ENCODE measurements around the gene FHAD1. TPM values are rescaled to one million over a fixed set of nuclear protein-coding genes. Genes with fewer than 3 reads are reported as not detected.

The FHAD1 gene
- total RNA-seq, 4 donors from 2014 or later = under 0.01 to 0.26 (median 0.06) TPM; not detected in 1

GRCh38 chr1:15420853-15421465 lies 173.9 kb downstream of the FHAD1 start:
- Histone ChIP-seq H3K36me3 (peaks cover 0 to 8% (median under 1%) of the 10 kb centered on the region in 4 donors), H3K9me3 (no peaks in the 10 kb centered on the region), H3K27ac (replicated peaks in 1 of 4) (no peak overlapping the region), H3K27me3 (no peaks in the 10 kb centered on the region), H3K4me3 (no peak overlapping the region), H3K4me1 (peaks cover 33 to 60% (median 52%) of the 10 kb centered on the region in 4 donors)
- 74% methylated on average over 8 of the region's 8 CpGs for WGBS
- intact Hi-C loops (cut with DNase I) = no loop called here
- no peak for TF ChIP-seq EP300 (IDR thresholded peaks at IDR 0.05)
- no peak for TF ChIP-seq POLR2AphosphoS5 (IDR thresholded peaks at IDR 0.05)
- TF ChIP-seq CTCF (IDR thresholded peaks at IDR 0.05) = no peak
- TF ChIP-seq POLR2A (IDR thresholded peaks at IDR 0.05; ENCODE audit: low read depth) = no peak
- no peak for DNase-seq (ENCODE audit: extremely low spot score)

- Histone ChIP-seq H3K4me3 (no peak overlapping the region), H3K36me3 (peaks cover 0 to 26% (median 12%) of the 10 kb centered on the region in 4 donors), H3K27ac (replicated peaks in 1 of 4) (no peak overlapping the region), H3K4me1 (peaks cover 33 to 60% (median 52%) of the 10 kb centered on the region in 4 donors), H3K9me3 (no peaks in the 10 kb centered on the region), H3K27me3 (no peaks in the 10 kb centered on the region)
- WGBS = 89% methylated on average over 6 of the region's 8 CpGs
- no peak for TF ChIP-seq EP300 (IDR thresholded peaks at IDR 0.05)
- no peak for TF ChIP-seq POLR2AphosphoS5 (IDR thresholded peaks at IDR 0.05)
- no peak for TF ChIP-seq POLR2A (IDR thresholded peaks at IDR 0.05; ENCODE audit: low read depth)
- no peak for TF ChIP-seq CTCF (IDR thresholded peaks at IDR 0.05)
- no peak for DNase-seq (ENCODE audit: extremely low spot score)
- intact Hi-C loops (cut with DNase I) = no loop called here
Measured at GRCh38 chr1:15422871-15423270, 175.8 kb downstream of the FHAD1 start.

- Histone ChIP-seq H3K4me1 (peaks cover 34 to 61% (median 54%) of the 10 kb centered on the region in 4 donors), H3K27ac (replicated peaks in 1 of 4) (no peak overlapping the region), H3K27me3 (no peaks in the 10 kb centered on the region), H3K36me3 (peaks cover 2 to 32% (median 18%) of the 10 kb centered on the region in 4 donors), H3K9me3 (no peaks in the 10 kb centered on the region), H3K4me3 (no peak overlapping the region)
- intact Hi-C loops (cut with DNase I) = no loop called here
- TF ChIP-seq EP300 (IDR thresholded peaks at IDR 0.05) = no peak
- no peak for TF ChIP-seq CTCF (IDR thresholded peaks at IDR 0.05)
- TF ChIP-seq POLR2AphosphoS5 (IDR thresholded peaks at IDR 0.05) = no peak
- TF ChIP-seq POLR2A (IDR thresholded peaks at IDR 0.05; ENCODE audit: low read depth) = no peak
- DNase-seq (ENCODE audit: extremely low spot score) = no peak
- WGBS = 93% methylated on average over 11 of the region's 11 CpGs
Measured at GRCh38 chr1:15423355-15424077, 176.5 kb downstream of the FHAD1 start.

- WGBS = 84% methylated on average over 13 of the region's 13 CpGs
- Histone ChIP-seq H3K4me3 (no peak overlapping the region), H3K9me3 (no peaks in the 10 kb centered on the region), H3K27ac (replicated peaks in 1 of 4) (no peak overlapping the region), H3K27me3 (no peaks in the 10 kb centered on the region), H3K36me3 (peaks cover 5 to 39% (median 25%) of the 10 kb centered on the region in 4 donors), H3K4me1 (peaks cover 27 to 54% (median 47%) of the 10 kb centered on the region in 4 donors)
- DNase-seq (ENCODE audit: extremely low spot score) = no peak
- TF ChIP-seq POLR2A (IDR thresholded peaks at IDR 0.05; ENCODE audit: low read depth) = no peak
- no peak for TF ChIP-seq EP300 (IDR thresholded peaks at IDR 0.05)
- TF ChIP-seq POLR2AphosphoS5 (IDR thresholded peaks at IDR 0.05) = no peak
- TF ChIP-seq CTCF (IDR thresholded peaks at IDR 0.05) = no peak
- intact Hi-C loops (cut with DNase I) = no loop called here
Measured at GRCh38 chr1:15424146-15424667, 177.2 kb downstream of the FHAD1 start.

Measured in esophagus muscularis mucosa (tissue), 4 donors.